ENCODE results near the gene IFT43. TPM values are rescaled to one million over a fixed set of nuclear protein-coding genes. Genes with fewer than 3 reads are reported as not detected.

IFT43 gene
- polyA plus RNA-seq, 1 of the 3 experiments (the other 2 are of a cell fraction) = 78.8 TPM

DNA sequence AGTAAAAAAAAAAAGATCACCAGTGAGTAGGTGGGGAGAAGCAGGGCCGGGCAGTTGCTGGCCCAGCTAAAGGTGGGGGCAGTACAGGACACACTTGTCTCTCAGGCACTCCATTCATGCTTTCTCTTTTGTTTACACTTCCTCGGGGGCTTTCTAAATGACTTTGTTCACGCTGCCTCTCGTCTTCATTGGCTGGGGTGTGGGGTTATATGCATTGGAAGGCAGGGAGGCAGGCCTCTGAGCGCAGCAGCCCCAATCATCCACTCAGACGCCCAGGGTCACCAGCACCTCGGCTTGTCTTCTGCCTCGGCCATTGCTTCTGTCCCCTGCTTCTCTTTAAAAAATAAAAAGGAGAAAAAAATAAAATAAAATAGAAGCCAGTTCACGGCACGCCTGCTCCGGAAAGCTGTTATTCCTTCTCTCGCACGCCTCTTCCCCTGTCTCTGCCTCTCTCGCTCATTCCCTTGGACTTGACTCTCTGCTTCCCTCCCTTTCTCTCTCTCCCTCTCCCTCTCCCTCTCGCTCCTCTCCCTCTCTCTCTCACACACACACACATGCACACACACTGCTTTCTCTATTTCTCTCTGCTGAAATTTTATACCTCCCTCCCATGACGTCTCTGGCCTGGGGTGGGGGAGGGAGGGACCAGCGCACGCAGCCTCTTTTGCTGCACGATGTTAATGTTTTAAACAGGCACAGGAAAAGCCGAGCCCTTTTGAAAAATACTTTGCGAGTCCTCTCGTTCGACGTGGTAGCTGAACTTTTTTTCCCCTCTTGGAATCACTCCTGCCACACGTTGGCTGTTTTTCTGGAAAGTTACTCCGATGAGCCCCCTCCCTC is 3.9 kb upstream of the IFT43 start, which contains the start of gene TGFB3:
TSS of gene TGFB3 (minus strand) at position 570 of the 840 bp plus-strand sequence. CDS start 1,102 bp downstream, outside the sequence.
- no peaks in the 10 kb centered on the region for H3K36me3 ChIP-seq (replicated peaks in 1 of 2; ENCODE audit: control insufficient read depth in 1 of 2, insufficient read depth in 2 of 2, low read length in 1 of 2)
- peaks cover 18 to 52% of the 10 kb centered on the region in 2 experiments for H3K4me1 ChIP-seq (ENCODE audit: control insufficient read depth in 1 of 2, insufficient read depth in 2 of 2, low read depth in 1 of 2, low read length in 1 of 2)
- POLR2A ChIA-PET = no interaction called here
- no peaks in the 10 kb centered on the region for H3K9me2 ChIP-seq
- H3K4me2 ChIP-seq = peak within 1 kb of the TSS; percentile 98
- CTCF ChIA-PET = interaction anchor here (0.6 to 19.6 kb wide), 31 partner anchors 8 to 1094 kb away, joined by 3 to 550 read pairs (median 6); partner anchors contain the start of gene FLVCR2
- H3K79me2 ChIP-seq (ENCODE audit: insufficient read depth) = peaks cover 9% of the 10 kb centered on the region
- 44% methylated on average over 26 of the region's 26 CpGs for WGBS (ENCODE audit: low lambda C conversion rate)
- peak; percentile 58 for DNase-seq
- H3K27me3 ChIP-seq (ENCODE audit: insufficient read depth) = no peaks in the 10 kb centered on the region
- no peaks in the 10 kb centered on the region for H4K20me1 ChIP-seq (ENCODE audit: insufficient read depth)
- H3K4me3 ChIP-seq (ENCODE audit: low read depth in 2 of 2, low read length in 1 of 2) = peak within 1 kb of the TSS; percentile 75 to 95
- H3F3A ChIP-seq (replicated peaks; ENCODE audit: insufficient read depth) = peaks cover 8% of the 10 kb centered on the region
- H2AFZ ChIP-seq (ENCODE audit: low read depth) = peak within 1 kb of the TSS; percentile 95
- H3K27ac ChIP-seq (ENCODE audit: low read depth in 2 of 2, low read length in 1 of 2) = peak within 1 kb of the TSS; percentile 64 to 86
- H3K9me3 ChIP-seq = no peaks in the 10 kb centered on the region
- peak within 1 kb of the TSS; percentile 79 for H3K9ac ChIP-seq
- TF ChIP-seq RCOR1 (IDR thresholded peaks at IDR 0.05; ENCODE audit: low read length) = no peak
- TF ChIP-seq, protein P1, sequence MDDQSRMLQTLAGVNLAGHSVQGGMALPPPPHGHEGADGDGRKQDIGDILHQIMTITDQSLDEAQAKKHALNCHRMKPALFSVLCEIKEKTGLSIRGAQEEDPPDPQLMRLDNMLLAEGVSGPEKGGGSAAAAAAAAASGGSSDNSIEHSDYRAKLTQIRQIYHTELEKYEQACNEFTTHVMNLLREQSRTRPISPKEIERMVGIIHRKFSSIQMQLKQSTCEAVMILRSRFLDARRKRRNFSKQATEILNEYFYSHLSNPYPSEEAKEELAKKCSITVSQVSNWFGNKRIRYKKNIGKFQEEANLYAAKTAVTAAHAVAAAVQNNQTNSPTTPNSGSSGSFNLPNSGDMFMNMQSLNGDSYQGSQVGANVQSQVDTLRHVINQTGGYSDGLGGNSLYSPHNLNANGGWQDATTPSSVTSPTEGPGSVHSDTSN (IDR thresholded peaks at IDR 0.05) = no peak
- no peak for TF ChIP-seq REST (IDR thresholded peaks at IDR 0.05; ENCODE audit: low read depth, low read length)
- no peak for TF ChIP-seq MXI1 (IDR thresholded peaks at IDR 0.05; ENCODE audit: low read depth, low read length)
- TF ChIP-seq SMC3 (IDR thresholded peaks at IDR 0.05; ENCODE audit: low read depth, low read length) = no peak
- peak; percentile 36; the same call in 1 of the 2 replicates for TF ChIP-seq TAF1 (IDR thresholded peaks at IDR 0.05; ENCODE audit: borderline replicate concordance, low read depth, low read length)
- no peak for TF ChIP-seq JUND (IDR thresholded peaks at IDR 0.05)
- TF ChIP-seq RAD21 (IDR thresholded peaks at IDR 0.05; ENCODE audit: low read length) = no peak
- TF ChIP-seq, protein P2, sequence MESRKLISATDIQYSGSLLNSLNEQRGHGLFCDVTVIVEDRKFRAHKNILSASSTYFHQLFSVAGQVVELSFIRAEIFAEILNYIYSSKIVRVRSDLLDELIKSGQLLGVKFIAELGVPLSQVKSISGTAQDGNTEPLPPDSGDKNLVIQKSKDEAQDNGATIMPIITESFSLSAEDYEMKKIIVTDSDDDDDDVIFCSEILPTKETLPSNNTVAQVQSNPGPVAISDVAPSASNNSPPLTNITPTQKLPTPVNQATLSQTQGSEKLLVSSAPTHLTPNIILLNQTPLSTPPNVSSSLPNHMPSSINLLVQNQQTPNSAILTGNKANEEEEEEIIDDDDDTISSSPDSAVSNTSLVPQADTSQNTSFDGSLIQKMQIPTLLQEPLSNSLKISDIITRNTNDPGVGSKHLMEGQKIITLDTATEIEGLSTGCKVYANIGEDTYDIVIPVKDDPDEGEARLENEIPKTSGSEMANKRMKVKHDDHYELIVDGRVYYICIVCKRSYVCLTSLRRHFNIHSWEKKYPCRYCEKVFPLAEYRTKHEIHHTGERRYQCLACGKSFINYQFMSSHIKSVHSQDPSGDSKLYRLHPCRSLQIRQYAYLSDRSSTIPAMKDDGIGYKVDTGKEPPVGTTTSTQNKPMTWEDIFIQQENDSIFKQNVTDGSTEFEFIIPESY (IDR thresholded peaks at IDR 0.05; ENCODE audit: borderline replicate concordance, low read depth) = no peak
- TF ChIP-seq RXRA (IDR thresholded peaks at IDR 0.05; ENCODE audit: borderline replicate concordance, low read depth) = no peak
- TF ChIP-seq, protein P3, sequence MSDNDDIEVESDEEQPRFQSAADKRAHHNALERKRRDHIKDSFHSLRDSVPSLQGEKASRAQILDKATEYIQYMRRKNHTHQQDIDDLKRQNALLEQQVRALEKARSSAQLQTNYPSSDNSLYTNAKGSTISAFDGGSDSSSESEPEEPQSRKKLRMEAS (IDR thresholded peaks at IDR 0.05; ENCODE audit: low read depth) = peak; percentile 76
- no peak for TF ChIP-seq RFX5 (IDR thresholded peaks at IDR 0.05; ENCODE audit: low read length)
- TF ChIP-seq GABPA (IDR thresholded peaks at IDR 0.05; ENCODE audit: low read depth) = no peak
- TF ChIP-seq, protein P4, sequence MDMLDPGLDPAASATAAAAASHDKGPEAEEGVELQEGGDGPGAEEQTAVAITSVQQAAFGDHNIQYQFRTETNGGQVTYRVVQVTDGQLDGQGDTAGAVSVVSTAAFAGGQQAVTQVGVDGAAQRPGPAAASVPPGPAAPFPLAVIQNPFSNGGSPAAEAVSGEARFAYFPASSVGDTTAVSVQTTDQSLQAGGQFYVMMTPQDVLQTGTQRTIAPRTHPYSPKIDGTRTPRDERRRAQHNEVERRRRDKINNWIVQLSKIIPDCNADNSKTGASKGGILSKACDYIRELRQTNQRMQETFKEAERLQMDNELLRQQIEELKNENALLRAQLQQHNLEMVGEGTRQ (IDR thresholded peaks at IDR 0.05; ENCODE audit: borderline replicate concordance, low read depth, low read length) = no peak
- peak; percentile 31 for TF ChIP-seq NRF1 (IDR thresholded peaks at IDR 0.05; ENCODE audit: low read depth, low read length)
- no peak for TF ChIP-seq GATA2 (CRISPR knock-in tag; IDR thresholded peaks at IDR 0.05)
- no peak; the same call in 1 of the 2 replicates for TF ChIP-seq NFIC (IDR thresholded peaks at IDR 0.05; ENCODE audit: borderline replicate concordance)
- no peak for TF ChIP-seq YY1 (IDR thresholded peaks at IDR 0.05; ENCODE audit: low read depth)
- TF ChIP-seq, protein P5, sequence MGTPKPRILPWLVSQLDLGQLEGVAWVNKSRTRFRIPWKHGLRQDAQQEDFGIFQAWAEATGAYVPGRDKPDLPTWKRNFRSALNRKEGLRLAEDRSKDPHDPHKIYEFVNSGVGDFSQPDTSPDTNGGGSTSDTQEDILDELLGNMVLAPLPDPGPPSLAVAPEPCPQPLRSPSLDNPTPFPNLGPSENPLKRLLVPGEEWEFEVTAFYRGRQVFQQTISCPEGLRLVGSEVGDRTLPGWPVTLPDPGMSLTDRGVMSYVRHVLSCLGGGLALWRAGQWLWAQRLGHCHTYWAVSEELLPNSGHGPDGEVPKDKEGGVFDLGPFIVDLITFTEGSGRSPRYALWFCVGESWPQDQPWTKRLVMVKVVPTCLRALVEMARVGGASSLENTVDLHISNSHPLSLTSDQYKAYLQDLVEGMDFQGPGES (IDR thresholded peaks at IDR 0.05; ENCODE audit: low read depth, low read length) = no peak
- TF ChIP-seq ELF1 (IDR thresholded peaks at IDR 0.05) = no peak
- TF ChIP-seq EZH2phosphoT487 (IDR thresholded peaks at IDR 0.05; ENCODE audit: borderline replicate concordance, low read depth) = no peak

Measured in SK-N-SH (cell line).